Immature natural killer cell (primary cell): ENCODE data around the gene FBXL14. TPM values are rescaled to one million over a fixed set of nuclear protein-coding genes. Genes with fewer than 3 reads are reported as not detected.

ENCODE experiments used
- DNase-seq, 3 donors: peaks; one replicate each; pipeline ENCODE4 v3.0.0; 2022; ENCODE audit warnings: mixed read lengths in 1 of 3
- H3K27ac Mint-ChIP-seq, 6 donors: one replicate each; pipeline ENCODE4 v1.8.0; 2020; ENCODE audit warnings: mixed read lengths in 6 of 6, mild to moderate bottlenecking in 5 of 6, inconsistent platforms in 4 of 6, moderate library complexity in 3 of 6
- H3K27me3 Mint-ChIP-seq, 3 donors: one replicate each; pipeline ENCODE4 v1.8.0; 2020 to 2021; ENCODE audit warnings: low read depth in 3 of 3, mild to moderate bottlenecking in 3 of 3, mixed read lengths in 3 of 3, moderate library complexity in 3 of 3, inconsistent platforms in 1 of 3
- H3K36me3 Mint-ChIP-seq, 3 donors: one replicate each; pipeline ENCODE4 v1.8.0; 2020; ENCODE audit warnings: mixed read lengths in 3 of 3, inconsistent platforms in 2 of 3, mild to moderate bottlenecking in 2 of 3
- H3K4me1 Mint-ChIP-seq, 2 donors: one replicate each; pipeline ENCODE4 v1.8.0; 2020; ENCODE audit warnings: inconsistent platforms in 2 of 2, mild to moderate bottlenecking in 2 of 2, mixed read lengths in 2 of 2, moderate library complexity in 1 of 2
- H3K4me3 Mint-ChIP-seq, 5 donors: one replicate each; pipeline ENCODE4 v1.8.0; 2020; ENCODE audit warnings: mild to moderate bottlenecking in 5 of 5, mixed read lengths in 5 of 5, inconsistent platforms in 3 of 5, moderate library complexity in 3 of 5
- H3K9me3 Mint-ChIP-seq, 6 donors: one replicate each; pipeline ENCODE4 v1.8.0; 2020; ENCODE audit warnings: mild to moderate bottlenecking in 6 of 6, mixed read lengths in 6 of 6, inconsistent platforms in 4 of 6, moderate library complexity in 3 of 6
- polyA plus RNA-seq, 3 donors: library from polyadenylated mRNA; unstranded; fragments of 300-500 nt; fragmentation: Illumina TruSeq; gene quantifications; one replicate each; pipeline ENCODE4 v1.2.3, GENCODE V29; 2021

The FBXL14 gene
- polyA plus RNA-seq, 3 donors from 2014 or later, result 9.4 to 15.1 (median 11.1) TPM

DNA sequence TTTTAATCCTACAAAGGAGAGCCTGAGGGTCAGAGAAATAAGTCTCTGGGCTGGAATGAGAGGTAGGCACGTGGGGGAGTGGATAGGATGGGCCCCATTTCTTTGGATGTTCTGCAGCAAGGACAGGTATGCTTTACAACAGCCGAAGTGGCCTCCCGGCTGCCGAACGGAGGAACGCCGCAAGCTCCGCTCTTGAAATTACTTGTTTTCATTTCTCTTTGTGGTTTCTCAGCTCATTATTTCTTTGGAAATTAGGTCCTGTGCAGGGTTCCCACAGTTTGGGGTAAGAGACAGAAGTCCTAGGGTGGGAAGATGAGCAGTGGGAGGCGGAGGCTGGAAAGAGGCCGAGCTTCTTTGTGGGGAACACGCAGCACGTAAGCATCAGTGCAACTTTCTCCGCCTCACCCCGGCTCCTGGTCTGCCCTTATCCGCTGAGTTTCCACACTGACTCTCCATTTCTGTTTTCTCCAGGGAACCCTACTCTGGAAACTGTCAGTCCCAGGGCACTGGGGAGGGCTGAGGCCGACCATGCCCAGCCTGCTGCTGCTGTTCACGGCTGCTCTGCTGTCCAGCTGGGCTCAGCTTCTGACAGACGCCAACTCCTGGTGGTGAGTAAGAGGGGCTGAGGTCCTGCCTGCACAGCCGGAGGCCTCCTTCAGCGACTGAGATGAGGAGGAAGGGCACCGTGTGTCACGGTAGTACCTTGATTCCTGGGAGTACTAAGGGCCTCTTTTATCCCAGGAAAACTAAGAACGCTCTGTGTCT is 36.6 kb upstream of the FBXL14 start:
- peaks cover 9 to 28% (median 13%) of the 10 kb centered on the region in 3 donors for H3K27me3 Mint-ChIP-seq
- H3K4me1 Mint-ChIP-seq, result peaks cover 13 to 15% of the 10 kb centered on the region in 2 donors
- no peaks in the 10 kb centered on the region for H3K36me3 Mint-ChIP-seq
- no peak for DNase-seq
- no peaks in the 10 kb centered on the region for H3K9me3 Mint-ChIP-seq
- H3K4me3 Mint-ChIP-seq, result peak overlapping the region in 2 of 5 donors; percentile 25 to 35
- H3K27ac Mint-ChIP-seq, result no peak overlapping the region

DNA sequence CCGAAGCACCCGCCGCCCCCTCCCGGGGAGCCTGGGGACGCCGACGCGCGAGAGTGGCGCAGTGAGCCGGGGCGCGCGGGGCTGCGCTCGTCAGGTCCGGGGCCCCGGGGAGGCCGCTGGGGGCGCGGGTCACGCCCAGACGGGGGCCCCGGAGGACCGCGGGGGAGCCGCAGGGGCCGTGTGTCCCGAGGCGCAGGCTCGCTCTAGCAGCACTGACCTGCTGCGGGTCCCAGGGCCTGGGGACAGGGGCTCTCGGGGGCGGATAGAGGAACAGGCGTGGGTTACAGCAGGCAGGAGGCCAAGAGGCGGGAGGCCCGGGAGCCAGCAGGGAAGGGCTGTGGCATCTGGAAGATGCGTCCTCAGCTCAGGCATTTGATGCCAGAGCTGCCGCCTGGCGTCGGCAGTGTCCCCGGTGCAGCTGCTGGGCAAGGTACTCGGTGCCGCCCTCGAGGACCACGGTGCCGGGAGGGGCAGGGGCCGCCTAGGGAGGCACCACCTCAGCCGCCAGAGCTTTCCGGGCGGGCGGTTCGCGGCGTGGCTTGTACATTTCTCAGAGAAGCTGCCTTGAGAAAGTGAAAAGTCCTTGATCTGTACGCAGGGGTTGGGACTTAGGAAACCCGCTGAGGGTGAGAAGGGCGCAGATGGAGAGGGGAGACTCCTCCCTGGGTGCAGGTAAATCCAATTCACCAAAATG is 35.9 kb upstream of the FBXL14 start:
- no peak for DNase-seq
- H3K27ac Mint-ChIP-seq, result peak overlapping the region in 1 of 6 donors; percentile 9
- H3K36me3 Mint-ChIP-seq, result no peaks in the 10 kb centered on the region
- no peaks in the 10 kb centered on the region for H3K9me3 Mint-ChIP-seq
- peak overlapping the region in 2 of 5 donors; percentile 25 to 35 for H3K4me3 Mint-ChIP-seq
- peaks cover 13 to 15% of the 10 kb centered on the region in 2 donors for H3K4me1 Mint-ChIP-seq
- H3K27me3 Mint-ChIP-seq, result peaks cover 9 to 27% (median 13%) of the 10 kb centered on the region in 3 donors

DNA sequence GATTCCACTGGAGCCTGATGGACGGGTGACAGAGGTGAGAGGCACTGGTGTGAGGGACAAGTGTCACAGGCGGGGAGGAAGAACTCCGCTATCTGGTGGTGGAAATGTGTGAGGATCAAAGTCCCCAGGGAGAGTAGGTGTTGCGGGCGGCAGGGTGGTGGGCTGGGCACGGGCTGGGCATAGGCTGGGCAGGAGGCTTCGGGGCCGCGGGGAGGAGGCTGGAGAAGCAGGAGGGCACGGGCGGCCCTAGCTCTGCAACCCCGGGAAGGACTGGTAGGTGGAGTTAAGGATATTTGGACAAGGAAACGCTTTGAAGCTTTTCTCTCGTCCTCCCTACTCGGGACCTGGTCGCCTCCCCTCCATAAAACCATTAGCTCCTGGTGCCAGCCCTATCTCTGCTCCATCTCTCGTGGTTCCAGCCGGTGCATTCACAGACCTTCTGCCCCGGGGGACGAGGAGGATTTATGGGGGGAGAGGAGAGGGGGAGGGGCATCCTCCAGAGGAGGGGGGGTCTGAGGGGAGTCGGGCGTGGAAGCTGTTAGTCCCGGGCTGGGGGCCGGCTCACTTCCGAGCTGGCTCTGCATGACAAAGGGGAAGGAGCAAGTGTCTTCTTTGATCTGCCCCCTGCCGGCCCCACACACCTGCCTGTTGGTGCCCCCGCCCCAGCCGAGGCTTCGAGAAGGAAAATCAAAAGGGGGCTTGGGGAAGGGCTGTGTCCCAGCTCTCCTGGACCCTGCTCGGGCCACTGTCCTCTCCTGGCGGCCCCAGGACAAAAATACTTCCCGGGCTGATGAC is 35.2 kb upstream of the FBXL14 start:
- no peak for DNase-seq
- H3K36me3 Mint-ChIP-seq, result no peaks in the 10 kb centered on the region
- H3K4me1 Mint-ChIP-seq, result peaks cover 13 to 15% of the 10 kb centered on the region in 2 donors
- no peaks in the 10 kb centered on the region for H3K9me3 Mint-ChIP-seq
- peaks cover 12 to 25% (median 13%) of the 10 kb centered on the region in 3 donors for H3K27me3 Mint-ChIP-seq
- H3K4me3 Mint-ChIP-seq, result peak overlapping the region; percentile 17 to 65 (median 29)
- no peak overlapping the region for H3K27ac Mint-ChIP-seq

DNA sequence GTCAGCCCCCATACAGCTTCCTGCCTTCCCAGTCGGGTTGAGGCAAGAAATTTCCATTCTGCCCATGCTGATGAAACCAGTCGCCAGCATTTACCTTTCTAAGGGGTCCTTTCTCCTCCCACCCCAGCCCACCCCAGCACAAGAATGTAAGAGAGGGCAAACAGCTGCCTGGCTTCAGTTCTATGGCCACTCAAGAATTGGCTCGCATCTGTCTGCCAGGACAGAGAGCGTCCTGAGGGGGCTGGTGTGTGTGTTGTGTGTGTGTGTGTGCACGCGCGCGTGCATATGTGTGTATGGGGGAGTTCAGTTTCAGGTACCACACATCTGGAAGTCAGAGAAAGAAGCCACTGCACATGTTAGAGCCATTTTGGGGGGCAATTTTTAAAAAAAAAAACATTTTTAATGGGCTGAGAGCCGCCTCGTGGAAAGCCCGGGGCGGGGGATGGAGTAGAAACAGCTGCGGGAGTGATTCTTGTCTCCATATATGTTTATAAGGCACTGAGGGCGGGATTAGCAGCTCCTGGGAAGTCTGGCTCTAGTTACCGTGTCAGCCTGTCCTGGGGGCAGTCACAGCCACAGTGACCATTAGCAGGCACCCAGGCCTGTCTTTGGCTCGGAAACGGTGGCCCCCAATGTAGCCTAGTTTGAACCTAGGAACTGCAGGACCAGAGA is 34.4 kb upstream of the FBXL14 start, which contains the start of gene WNT5B:
WNT5B (plus strand) TSS at position 566 of the 672 bp plus-strand sequence. CDS start 2,124 bp downstream, outside the sequence.
- no peak within 1 kb of the TSS for H3K27ac Mint-ChIP-seq
- no peaks in the 10 kb centered on the region for H3K9me3 Mint-ChIP-seq
- peaks cover 13 to 15% of the 10 kb centered on the region in 2 donors for H3K4me1 Mint-ChIP-seq
- H3K4me3 Mint-ChIP-seq, result peak within 1 kb of the TSS; percentile 17 to 65 (median 29)
- peaks cover 11 to 21% (median 12%) of the 10 kb centered on the region in 3 donors for H3K27me3 Mint-ChIP-seq
- H3K36me3 Mint-ChIP-seq, result no peaks in the 10 kb centered on the region
- no peak for DNase-seq

DNA sequence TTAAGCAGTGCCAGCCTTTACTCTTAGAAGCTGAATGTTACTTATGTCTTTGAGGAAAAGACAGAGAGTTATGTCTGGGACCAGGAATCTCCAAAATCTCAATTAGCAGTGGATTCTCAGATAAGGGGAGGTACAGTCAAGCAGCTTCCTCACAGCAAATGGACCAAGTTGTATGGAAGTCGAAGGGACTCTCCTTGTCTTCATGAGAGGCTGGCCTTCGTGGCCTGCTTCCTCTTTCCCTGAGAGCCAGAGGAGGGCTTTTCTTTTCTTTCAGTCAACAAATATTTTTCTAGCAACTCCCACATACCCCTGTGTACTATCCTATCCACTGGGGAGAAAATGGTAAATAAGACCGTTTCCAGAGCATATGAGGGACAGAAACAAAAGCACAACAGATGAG is 28.0 kb upstream of the FBXL14 start:
- H3K27me3 Mint-ChIP-seq, result peaks cover 4 to 8% (median 4%) of the 10 kb centered on the region in 3 donors
- DNase-seq, result no peak
- H3K4me1 Mint-ChIP-seq, result no peaks in the 10 kb centered on the region
- H3K27ac Mint-ChIP-seq, result no peak overlapping the region
- no peak overlapping the region for H3K4me3 Mint-ChIP-seq
- H3K9me3 Mint-ChIP-seq, result no peaks in the 10 kb centered on the region
- H3K36me3 Mint-ChIP-seq, result peaks cover 0 to 5% (median 0%) of the 10 kb centered on the region in 3 donors

DNA sequence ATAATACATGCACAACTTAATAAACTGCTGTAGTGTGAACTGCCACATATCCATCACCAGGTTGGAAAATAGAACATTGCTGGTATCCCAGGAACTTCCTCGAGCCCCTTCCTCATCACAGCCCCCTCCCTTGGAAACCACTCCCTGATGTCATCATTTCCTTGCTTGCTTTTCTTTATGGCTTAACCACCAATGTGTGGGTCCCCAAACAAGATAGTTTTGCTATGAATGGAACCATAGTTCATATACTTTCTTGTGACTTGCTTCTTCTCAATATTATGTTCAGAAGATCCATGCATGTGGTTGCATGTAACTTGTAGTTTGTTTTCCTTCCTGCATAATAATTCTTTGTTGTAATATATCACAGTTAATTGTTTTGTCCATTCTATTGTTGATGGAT is 25.7 kb upstream of the FBXL14 start:
- DNase-seq, result no peak
- no peak overlapping the region for H3K4me3 Mint-ChIP-seq
- H3K27ac Mint-ChIP-seq, result no peak overlapping the region
- no peaks in the 10 kb centered on the region for H3K4me1 Mint-ChIP-seq
- peaks cover 0 to 5% (median 0%) of the 10 kb centered on the region in 3 donors for H3K36me3 Mint-ChIP-seq
- H3K27me3 Mint-ChIP-seq, result peaks cover 2 to 8% (median 4%) of the 10 kb centered on the region in 3 donors
- no peaks in the 10 kb centered on the region for H3K9me3 Mint-ChIP-seq

DNA sequence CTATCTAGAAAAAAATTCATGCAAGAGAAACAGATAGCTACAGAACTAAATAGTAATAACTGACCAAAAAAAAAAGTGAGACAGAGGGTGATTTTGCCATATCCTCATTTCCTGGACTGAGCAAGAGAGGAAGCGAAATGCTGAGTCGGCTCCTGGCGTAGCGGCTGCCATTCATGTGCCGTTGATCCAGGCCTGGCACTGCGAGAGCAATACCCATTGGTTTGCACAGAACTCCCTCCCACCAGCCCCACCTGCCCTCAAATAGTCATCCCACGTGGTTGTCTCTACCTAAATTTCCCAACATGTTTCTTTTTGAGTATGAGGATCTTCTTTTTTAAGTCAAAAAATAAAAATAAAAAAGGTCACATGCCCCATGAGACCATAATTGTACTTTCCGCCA is 25.2 kb upstream of the FBXL14 start:
- H3K4me1 Mint-ChIP-seq, result no peaks in the 10 kb centered on the region

DNA sequence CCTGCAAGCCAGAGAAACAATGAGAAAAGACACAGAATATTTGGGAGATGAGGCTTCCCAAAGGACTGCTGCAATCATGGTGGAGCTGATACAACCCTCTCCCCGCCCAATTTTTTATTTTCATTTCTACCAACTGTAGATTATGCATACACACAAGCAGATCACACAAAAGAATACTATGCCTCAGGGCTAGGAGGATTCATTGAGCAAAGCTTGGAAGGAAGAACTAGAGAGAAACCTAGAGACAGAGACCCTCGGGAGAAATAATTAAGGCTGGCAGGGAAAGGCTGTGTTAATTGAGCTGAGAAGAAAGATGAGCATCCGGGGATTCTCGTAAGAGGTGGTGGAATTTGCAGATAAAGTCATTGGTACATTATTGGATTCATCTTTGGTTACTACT is 24.8 kb upstream of the FBXL14 start:
- H3K9me3 Mint-ChIP-seq, result no peaks in the 10 kb centered on the region
- H3K4me3 Mint-ChIP-seq, result no peak overlapping the region
- H3K36me3 Mint-ChIP-seq, result peaks cover 0 to 5% (median 0%) of the 10 kb centered on the region in 3 donors
- H3K27ac Mint-ChIP-seq, result no peak overlapping the region
- peaks cover 2 to 8% (median 6%) of the 10 kb centered on the region in 3 donors for H3K27me3 Mint-ChIP-seq
- no peak for DNase-seq
- no peaks in the 10 kb centered on the region for H3K4me1 Mint-ChIP-seq

More for the DNA sequence above, 25.2 kb upstream of the FBXL14 start:
- H3K9me3 Mint-ChIP-seq, result no peaks in the 10 kb centered on the region
- peaks cover 2 to 8% (median 6%) of the 10 kb centered on the region in 3 donors for H3K27me3 Mint-ChIP-seq
- no peak overlapping the region for H3K27ac Mint-ChIP-seq
- no peak overlapping the region for H3K4me3 Mint-ChIP-seq
- peaks cover 0 to 5% (median 0%) of the 10 kb centered on the region in 3 donors for H3K36me3 Mint-ChIP-seq
- DNase-seq, result no peak

DNA sequence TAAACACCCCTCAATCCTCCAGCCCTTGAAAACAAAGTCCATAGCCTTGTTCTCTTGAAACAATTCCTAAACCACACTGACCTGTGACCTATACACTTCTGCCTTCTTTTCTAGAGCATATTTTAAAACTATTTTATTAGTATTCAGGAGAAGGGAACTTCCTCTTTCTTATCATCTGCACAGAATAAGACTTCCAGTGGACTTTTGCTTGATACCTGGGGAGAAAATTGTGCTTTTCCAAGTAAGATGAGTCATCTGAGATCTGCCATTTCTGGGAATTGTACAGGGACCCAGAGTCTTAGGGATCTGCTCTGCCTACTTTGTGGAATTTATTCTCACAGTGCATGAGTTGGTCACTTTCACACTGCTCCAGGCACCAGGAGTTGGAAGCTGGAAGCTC is 24.1 kb upstream of the FBXL14 start:
- Mint-ChIP-seq H3K27ac (no peak overlapping the region), H3K4me1 (no peaks in the 10 kb centered on the region), H3K27me3 (peaks cover 2 to 7% (median 6%) of the 10 kb centered on the region in 3 donors), H3K9me3 (no peaks in the 10 kb centered on the region), H3K36me3 (peaks cover 0 to 5% (median 0%) of the 10 kb centered on the region in 3 donors), H3K4me3 (no peak overlapping the region)
- DNase-seq, result no peak

DNA sequence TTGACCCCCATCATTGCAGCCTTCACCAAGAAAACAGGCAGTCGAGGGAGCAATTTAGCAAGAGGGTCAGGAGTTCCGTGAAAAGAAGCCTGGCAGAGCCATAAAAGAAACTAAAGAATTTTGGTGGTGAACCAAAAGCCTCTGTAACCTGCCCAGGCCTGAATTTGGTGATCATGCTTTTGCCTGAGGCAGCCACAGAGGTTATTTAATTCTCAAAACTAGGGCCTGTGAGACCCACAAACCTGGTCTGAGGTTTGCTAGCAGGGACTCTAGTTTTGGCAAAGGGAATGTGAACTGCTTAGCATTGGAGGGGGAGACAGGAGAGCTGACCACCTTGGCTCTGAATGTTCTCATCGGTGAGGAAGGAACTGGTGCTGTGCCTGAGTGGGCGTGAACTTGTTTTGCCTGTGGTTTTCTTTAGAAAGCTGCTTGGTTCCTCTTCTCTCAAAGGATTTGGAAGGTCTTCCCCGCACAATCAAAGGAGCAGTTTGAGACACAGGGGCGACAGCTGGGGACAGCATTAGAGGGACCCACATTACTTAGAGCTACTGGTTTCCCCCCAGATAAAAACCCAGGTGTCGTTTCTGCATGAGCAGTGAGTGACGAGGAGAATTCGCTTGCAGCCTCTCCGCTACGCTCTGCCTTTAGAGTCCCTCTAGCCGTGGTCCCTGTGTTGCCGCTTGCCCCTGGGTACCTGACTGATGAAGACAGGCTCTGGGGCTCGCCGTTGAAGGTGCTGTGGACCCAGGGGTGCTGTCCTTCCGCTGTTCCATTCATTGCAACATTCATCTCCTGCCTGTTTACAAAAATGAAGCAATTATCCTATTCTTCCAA is 22.1 kb upstream of the FBXL14 start:
- H3K9me3 Mint-ChIP-seq, result no peaks in the 10 kb centered on the region
- no peak overlapping the region for H3K27ac Mint-ChIP-seq
- no peak overlapping the region for H3K4me3 Mint-ChIP-seq
- H3K36me3 Mint-ChIP-seq, result no peaks in the 10 kb centered on the region
- peaks cover 0 to 9% (median 6%) of the 10 kb centered on the region in 3 donors for H3K27me3 Mint-ChIP-seq
- no peaks in the 10 kb centered on the region for H3K4me1 Mint-ChIP-seq
- no peak for DNase-seq

DNA sequence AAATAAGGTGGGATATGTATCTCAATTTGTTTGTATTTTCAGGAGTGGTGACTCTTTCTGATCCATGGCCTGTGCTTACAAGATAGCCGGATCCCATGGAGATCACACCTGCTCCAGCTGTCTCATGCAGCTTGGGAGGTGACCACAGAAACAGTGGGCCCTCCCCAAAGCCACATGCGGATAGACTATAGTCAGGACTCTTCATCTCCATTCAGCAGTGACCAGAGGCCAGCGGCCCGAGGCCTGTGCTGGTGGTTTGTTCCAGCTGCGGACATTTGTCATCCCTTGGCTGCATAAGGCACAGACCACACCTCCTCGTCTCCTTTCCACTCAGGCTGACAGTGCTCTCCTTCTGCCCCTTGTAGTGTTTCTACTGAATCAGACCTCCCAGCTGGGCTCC is 20.0 kb upstream of the FBXL14 start:
- Mint-ChIP-seq H3K4me3 (no peak overlapping the region), H3K36me3 (no peaks in the 10 kb centered on the region), H3K27ac (no peak overlapping the region), H3K4me1 (no peaks in the 10 kb centered on the region), H3K27me3 (peaks cover 0 to 9% (median 8%) of the 10 kb centered on the region in 3 donors), H3K9me3 (no peaks in the 10 kb centered on the region)
- no peak for DNase-seq

DNA sequence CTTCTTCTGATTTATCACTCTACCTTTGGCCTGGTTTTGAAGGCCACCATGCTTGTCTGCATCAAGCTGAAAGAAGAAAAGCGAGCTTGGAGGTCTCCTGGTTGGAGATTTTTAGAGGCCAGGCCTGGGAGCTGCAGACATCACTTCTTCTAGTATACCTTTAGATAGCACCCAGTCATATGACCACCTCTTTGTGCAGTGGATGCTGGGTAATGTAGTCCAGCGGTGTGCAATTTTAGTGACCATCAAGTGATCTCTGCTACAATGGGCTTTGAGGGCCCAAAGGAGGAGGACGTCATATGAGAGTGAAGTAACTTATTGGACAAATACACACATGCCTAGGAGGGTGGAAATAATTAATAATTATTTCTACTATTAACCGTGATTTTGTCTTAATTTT is 19.5 kb upstream of the FBXL14 start:
- Mint-ChIP-seq H3K9me3 (no peaks in the 10 kb centered on the region), H3K4me3 (no peak overlapping the region), H3K36me3 (no peaks in the 10 kb centered on the region), H3K27me3 (peaks cover 0 to 9% (median 6%) of the 10 kb centered on the region in 3 donors), H3K4me1 (no peaks in the 10 kb centered on the region), H3K27ac (no peak overlapping the region)
- no peak for DNase-seq
